Measurements from ENCODE around the gene PEG3. TPM values are rescaled to one million over a fixed set of nuclear protein-coding genes. Genes with fewer than 3 reads are reported as not detected.

PEG3 gene
- total RNA-seq, 4 donors from 2014 or later: 6.1 to 12.7 (median 6.5) TPM

GRCh38 chr19:56838024-56838908, 2.3 kb downstream of the PEG3 start:
- TF ChIP-seq CTCF (IDR thresholded peaks at IDR 0.05; ENCODE audit: low read depth): no peak

- TF ChIP-seq CTCF (IDR thresholded peaks at IDR 0.05; ENCODE audit: low read depth): no peak
Observed at GRCh38 chr19:56837492-56838023, 3.0 kb downstream of the PEG3 start.

- TF ChIP-seq CTCF (IDR thresholded peaks at IDR 0.05; ENCODE audit: low read depth): no peak
Observed at GRCh38 chr19:56837004-56837403, 3.5 kb downstream of the PEG3 start.

- TF ChIP-seq CTCF (IDR thresholded peaks at IDR 0.05; ENCODE audit: low read depth): no peak
Observed at GRCh38 chr19:56836059-56836458, 4.5 kb downstream of the PEG3 start.

- no peak for TF ChIP-seq CTCF (IDR thresholded peaks at IDR 0.05; ENCODE audit: low read depth)
Observed at GRCh38 chr19:56835401-56835800, 5.1 kb downstream of the PEG3 start.

GRCh38 chr19:56834564-56835375, 5.8 kb downstream of the PEG3 start:
- no peak for TF ChIP-seq CTCF (IDR thresholded peaks at IDR 0.05; ENCODE audit: low read depth)

Measured in subcutaneous adipose tissue (tissue), 4 donors.